HepG2 (cell line): ENCODE data around the gene ZNF526. TPM values are rescaled to one million over a fixed set of nuclear protein-coding genes. Genes with fewer than 3 reads are reported as not detected.

Source experiments
- HNRNPK ChIP-seq: fragments of 200-400 bp; formaldehyde crosslinking; IDR thresholded peaks from 2 replicates; pipeline ENCODE4 v1.6.1; 2018; ENCODE audit warnings: low read length, low read depth, moderate library complexity, mild to moderate bottlenecking; ENCODE audit not compliant: poor library complexity, severe bottlenecking
- HNRNPUL1 ChIP-seq: fragments of 200-400 bp; formaldehyde crosslinking; IDR thresholded peaks from 2 replicates; pipeline ENCODE4 v1.6.1; 2017; ENCODE audit warnings: low read depth, mild to moderate bottlenecking, low read length, moderate library complexity
- HOMEZ ChIP-seq: IDR thresholded peaks from 2 replicates; pipeline ENCODE4 v1.6.1; 2016; ENCODE audit warnings: low read depth
- KMT2B ChIP-seq: IDR thresholded peaks from 2 replicates; pipeline ENCODE4 v1.6.1; 2016; ENCODE audit warnings: missing genetic modification reagents, missing compliant biosample characterization
- MAX ChIP-seq: IDR thresholded peaks from 2 replicates; pipeline ENCODE4 v1.6.1; 2012; ENCODE audit warnings: inconsistent platforms
- RBFOX2 ChIP-seq: fragments of 200-400 bp; formaldehyde crosslinking; IDR thresholded peaks from 2 replicates; pipeline ENCODE4 v1.6.1; 2017; ENCODE audit warnings: low read depth, mild to moderate bottlenecking, low read length
- RFX1 ChIP-seq: fragments of 450-650 bp; IDR thresholded peaks from 2 replicates; pipeline ENCODE4 v1.6.1; 2017
- SP1 ChIP-seq, 2 experiments: fragments of 450-650 bp in 1 of 2; sonication (generic) in 1 of 2; formaldehyde crosslinking in 1 of 2; IDR thresholded peaks; 2 replicates each; pipeline versions ENCODE4 v1.4.0 to v1.6.1; 2016 to 2020; ENCODE audit warnings: missing genetic modification reagents in 1 of 2
- ZFP36L1 ChIP-seq: sonication (generic); formaldehyde crosslinking; IDR thresholded peaks from 2 replicates; pipeline ENCODE4 v1.8.0; 2022; ENCODE audit warnings: mild to moderate bottlenecking, missing genetic modification reagents, moderate library complexity
- ZNF24 ChIP-seq: fragments of 450-650 bp; IDR thresholded peaks from 2 replicates; pipeline ENCODE4 v1.6.1; 2017; ENCODE audit warnings: antibody characterized with exemption, mild to moderate bottlenecking
- ZNF33A ChIP-seq: sonication (generic); formaldehyde crosslinking; IDR thresholded peaks from 2 replicates; pipeline ENCODE4 v1.5.1; 2020; ENCODE audit warnings: missing genetic modification reagents, mild to moderate bottlenecking, moderate library complexity, borderline replicate concordance
- ZNF383 ChIP-seq: sonication (generic); formaldehyde crosslinking; IDR thresholded peaks from 2 replicates; pipeline ENCODE4 v1.4.0; 2020; ENCODE audit warnings: missing genetic modification reagents, mild to moderate bottlenecking, borderline replicate concordance
- ZNF674 ChIP-seq: sonication (generic); formaldehyde crosslinking; IDR thresholded peaks from 2 replicates; pipeline ENCODE4 v1.5.0; 2020; ENCODE audit warnings: low read depth, mild to moderate bottlenecking, missing genetic modification reagents
- ZNF83 ChIP-seq: sonication (generic); formaldehyde crosslinking; IDR thresholded peaks from 2 replicates; pipeline ENCODE4 v1.4.0; 2020; ENCODE audit warnings: missing genetic modification reagents, mild to moderate bottlenecking, borderline replicate concordance
- ZSCAN30 ChIP-seq: sonication (generic); formaldehyde crosslinking; IDR thresholded peaks from 2 replicates; pipeline ENCODE4 v1.5.0; 2020; ENCODE audit warnings: mild to moderate bottlenecking, missing genetic modification reagents
- polyA plus RNA-seq, 8 experiments: library from polyadenylated mRNA; depleted of rRNA in 3 of 8; stranded (reverse) in 7 of 8; unstranded in 1 of 8; fragments of >200 nt; fragmentation: Illumina TruSeq in 4 of 8; extraction: Trizol in 4 of 8; gene quantifications; 2 replicates each; pipeline versions ENCODE4 v1.2.1 to v1.2.3, GENCODE V29; 2011 to 2016; ENCODE audit warnings: low read depth in 4 of 8, missing spikeins in 1 of 8, mixed read lengths in 1 of 8; ENCODE audit not compliant: insufficient read depth in 1 of 8
- total RNA-seq, 5 experiments: library from RNA; depleted of rRNA; stranded (reverse); fragments of >200 nt; fragmentation: Illumina TruSeq; extraction: Trizol; gene quantifications; 2 replicates each; pipeline ENCODE4 v1.2.3, GENCODE V29; 2016; ENCODE audit warnings: low read depth in 1 of 5
- TF ChIP-seq, protein P1 (sequence below): sonication (generic); formaldehyde crosslinking; IDR thresholded peaks from 2 replicates; pipeline ENCODE4 v1.9.0; 2021; ENCODE audit warnings: mild to moderate bottlenecking, missing genetic modification reagents
- TF ChIP-seq, protein P2 (sequence below): sonication (generic); formaldehyde crosslinking; IDR thresholded peaks from 2 replicates; pipeline ENCODE4 v1.4.0; 2020; ENCODE audit warnings: missing genetic modification reagents; ENCODE audit errors: not compliant biosample characterization

The ZNF526 gene
- total and polyA plus RNA-seq, 2 of the 13 experiments (the other 11 are each of a cell fraction or from before 2014, with no cell fraction given) = 3.3 to 8.4 TPM

DNA sequence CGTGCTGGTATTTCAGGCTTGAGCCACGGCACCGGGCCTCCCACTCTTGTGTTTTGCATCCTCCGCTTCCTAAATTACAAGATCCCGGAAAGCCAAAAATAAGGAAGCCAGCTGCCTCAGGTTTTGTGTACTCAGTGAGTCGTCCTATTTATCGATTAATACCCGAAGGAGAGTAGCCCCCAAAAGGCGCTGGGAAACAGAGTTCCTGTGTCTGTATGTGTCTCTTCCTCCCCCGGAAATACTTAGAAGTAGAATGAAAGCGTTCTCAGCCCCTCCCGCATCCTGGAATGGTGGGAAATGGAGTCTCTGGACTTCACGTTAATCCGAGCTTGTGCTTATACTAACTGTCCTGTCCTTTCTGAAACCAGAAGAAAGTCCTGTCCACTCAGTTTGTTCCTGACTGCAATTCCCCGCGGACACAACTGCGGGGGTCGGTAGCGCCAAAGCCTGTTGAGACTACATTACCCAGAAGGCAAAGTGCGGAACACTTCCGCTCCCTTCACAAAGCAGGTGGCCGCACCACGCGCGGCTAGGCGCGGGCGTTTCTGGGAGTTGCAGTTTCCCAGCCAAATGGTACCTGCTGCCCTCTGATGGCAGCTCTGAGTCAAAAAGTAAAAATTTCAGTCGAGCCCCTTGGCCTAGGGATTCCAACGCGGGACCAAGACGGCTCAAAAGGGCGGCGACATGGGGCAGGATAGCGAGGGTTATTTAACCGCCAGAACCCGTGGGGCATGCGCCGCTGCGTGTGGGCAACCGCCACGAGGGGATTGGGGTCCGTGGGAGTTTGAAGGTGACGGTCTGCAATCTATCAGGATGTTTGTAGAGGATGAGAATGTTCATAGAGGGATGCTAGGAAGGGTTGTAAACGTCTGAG lies 24.5 kb downstream of the ZNF526 start (continued):
- peak; percentile 58; the same call in 1 of the 2 replicates for TF ChIP-seq MAX
- TF ChIP-seq ZNF24 = no peak
- no peak for TF ChIP-seq ZNF674 (CRISPR knock-in tag)
- TF ChIP-seq HNRNPUL1 = no peak
- TF ChIP-seq ZNF33A = no peak
- TF ChIP-seq HOMEZ (CRISPR knock-in tag) = no peak
- no peak for TF ChIP-seq KMT2B (CRISPR knock-in tag)
- TF ChIP-seq ZSCAN30 (CRISPR knock-in tag) = no peak
- TF ChIP-seq RBFOX2 = peak; percentile 47; the same call in 1 of the 2 replicates
- no peak for TF ChIP-seq ZNF83 (CRISPR knock-in tag)
- TF ChIP-seq, protein P1, sequence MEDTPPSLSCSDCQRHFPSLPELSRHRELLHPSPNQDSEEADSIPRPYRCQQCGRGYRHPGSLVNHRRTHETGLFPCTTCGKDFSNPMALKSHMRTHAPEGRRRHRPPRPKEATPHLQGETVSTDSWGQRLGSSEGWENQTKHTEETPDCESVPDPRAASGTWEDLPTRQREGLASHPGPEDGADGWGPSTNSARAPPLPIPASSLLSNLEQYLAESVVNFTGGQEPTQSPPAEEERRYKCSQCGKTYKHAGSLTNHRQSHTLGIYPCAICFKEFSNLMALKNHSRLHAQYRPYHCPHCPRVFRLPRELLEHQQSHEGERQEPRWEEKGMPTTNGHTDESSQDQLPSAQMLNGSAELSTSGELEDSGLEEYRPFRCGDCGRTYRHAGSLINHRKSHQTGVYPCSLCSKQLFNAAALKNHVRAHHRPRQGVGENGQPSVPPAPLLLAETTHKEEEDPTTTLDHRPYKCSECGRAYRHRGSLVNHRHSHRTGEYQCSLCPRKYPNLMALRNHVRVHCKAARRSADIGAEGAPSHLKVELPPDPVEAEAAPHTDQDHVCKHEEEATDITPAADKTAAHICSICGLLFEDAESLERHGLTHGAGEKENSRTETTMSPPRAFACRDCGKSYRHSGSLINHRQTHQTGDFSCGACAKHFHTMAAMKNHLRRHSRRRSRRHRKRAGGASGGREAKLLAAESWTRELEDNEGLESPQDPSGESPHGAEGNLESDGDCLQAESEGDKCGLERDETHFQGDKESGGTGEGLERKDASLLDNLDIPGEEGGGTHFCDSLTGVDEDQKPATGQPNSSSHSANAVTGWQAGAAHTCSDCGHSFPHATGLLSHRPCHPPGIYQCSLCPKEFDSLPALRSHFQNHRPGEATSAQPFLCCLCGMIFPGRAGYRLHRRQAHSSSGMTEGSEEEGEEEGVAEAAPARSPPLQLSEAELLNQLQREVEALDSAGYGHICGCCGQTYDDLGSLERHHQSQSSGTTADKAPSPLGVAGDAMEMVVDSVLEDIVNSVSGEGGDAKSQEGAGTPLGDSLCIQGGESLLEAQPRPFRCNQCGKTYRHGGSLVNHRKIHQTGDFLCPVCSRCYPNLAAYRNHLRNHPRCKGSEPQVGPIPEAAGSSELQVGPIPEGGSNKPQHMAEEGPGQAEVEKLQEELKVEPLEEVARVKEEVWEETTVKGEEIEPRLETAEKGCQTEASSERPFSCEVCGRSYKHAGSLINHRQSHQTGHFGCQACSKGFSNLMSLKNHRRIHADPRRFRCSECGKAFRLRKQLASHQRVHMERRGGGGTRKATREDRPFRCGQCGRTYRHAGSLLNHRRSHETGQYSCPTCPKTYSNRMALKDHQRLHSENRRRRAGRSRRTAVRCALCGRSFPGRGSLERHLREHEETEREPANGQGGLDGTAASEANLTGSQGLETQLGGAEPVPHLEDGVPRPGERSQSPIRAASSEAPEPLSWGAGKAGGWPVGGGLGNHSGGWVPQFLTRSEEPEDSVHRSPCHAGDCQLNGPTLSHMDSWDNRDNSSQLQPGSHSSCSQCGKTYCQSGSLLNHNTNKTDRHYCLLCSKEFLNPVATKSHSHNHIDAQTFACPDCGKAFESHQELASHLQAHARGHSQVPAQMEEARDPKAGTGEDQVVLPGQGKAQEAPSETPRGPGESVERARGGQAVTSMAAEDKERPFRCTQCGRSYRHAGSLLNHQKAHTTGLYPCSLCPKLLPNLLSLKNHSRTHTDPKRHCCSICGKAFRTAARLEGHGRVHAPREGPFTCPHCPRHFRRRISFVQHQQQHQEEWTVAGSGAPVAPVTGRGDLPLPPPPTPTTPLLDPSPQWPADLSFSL (CRISPR knock-in tag) = no peak
- no peak for TF ChIP-seq SP1 (IDR thresholded peaks at IDR 0.05)
- peak; percentile 50; the same call in 1 of the 2 replicates for TF ChIP-seq SP1 (CRISPR knock-in tag; IDR thresholded peaks at IDR 0.05)
- TF ChIP-seq ZNF383 (CRISPR knock-in tag) = no peak
- TF ChIP-seq, protein P2, sequence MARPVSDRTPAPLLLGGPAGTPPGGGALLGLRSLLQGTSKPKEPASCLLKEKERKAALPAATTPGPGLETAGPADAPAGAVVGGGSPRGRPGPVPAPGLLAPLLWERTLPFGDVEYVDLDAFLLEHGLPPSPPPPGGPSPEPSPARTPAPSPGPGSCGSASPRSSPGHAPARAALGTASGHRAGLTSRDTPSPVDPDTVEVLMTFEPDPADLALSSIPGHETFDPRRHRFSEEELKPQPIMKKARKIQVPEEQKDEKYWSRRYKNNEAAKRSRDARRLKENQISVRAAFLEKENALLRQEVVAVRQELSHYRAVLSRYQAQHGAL (CRISPR knock-in tag) = no peak
- no peak for TF ChIP-seq RFX1
- TF ChIP-seq HNRNPK = no peak
- no peak for TF ChIP-seq ZFP36L1 (CRISPR knock-in tag)
